Brain microvascular endothelial cell (primary cell): ENCODE results near the gene LINC00237.
A peak's percentile ranks its signal among the peaks of the same experiment; 100 is the strongest.

ENCODE experiments used
- DNase-seq: peaks from one replicate; pipeline ENCODE4 v3.0.0-alpha.2; 2020
- H3K27ac ChIP-seq: fragments of 250-450 bp; sonication (Bioruptor Pico); 2 replicates; pipeline ENCODE4 v1.5.1; 2020; ENCODE audit warnings: mild to moderate bottlenecking, moderate library complexity
- H3K27me3 ChIP-seq: fragments of 250-450 bp; sonication (Bioruptor Pico); replicated peaks from 2 replicates; pipeline ENCODE4 v1.5.1; 2020; ENCODE audit warnings: mild to moderate bottlenecking
- H3K36me3 ChIP-seq: fragments of 250-450 bp; sonication (Bioruptor Pico); replicated peaks from 2 replicates; pipeline ENCODE4 v1.5.1; 2020; ENCODE audit warnings: mild to moderate bottlenecking
- H3K4me3 ChIP-seq: 2 replicates; pipeline ENCODE4 v1.5.1; 2011; ENCODE audit warnings: low read depth, mild to moderate bottlenecking, control low read depth, low read length, moderate library complexity
- in situ Hi-C: cut with HindIII; loops from 2 replicates; pipeline ENCODE4 v1.10.0; 2017; ENCODE audit warnings: low sequenced_read_pairs, low pct_ligation_motif_present
- TF ChIP-seq, protein P1 (sequence below): IDR thresholded peaks from 2 replicates; pipeline ENCODE4 v1.5.1; 2011; ENCODE audit warnings: low read depth, mild to moderate bottlenecking, moderate library complexity, low read length, control low read depth, inconsistent platforms; ENCODE audit errors: missing control alignments

The LINC00237 gene

DNA sequence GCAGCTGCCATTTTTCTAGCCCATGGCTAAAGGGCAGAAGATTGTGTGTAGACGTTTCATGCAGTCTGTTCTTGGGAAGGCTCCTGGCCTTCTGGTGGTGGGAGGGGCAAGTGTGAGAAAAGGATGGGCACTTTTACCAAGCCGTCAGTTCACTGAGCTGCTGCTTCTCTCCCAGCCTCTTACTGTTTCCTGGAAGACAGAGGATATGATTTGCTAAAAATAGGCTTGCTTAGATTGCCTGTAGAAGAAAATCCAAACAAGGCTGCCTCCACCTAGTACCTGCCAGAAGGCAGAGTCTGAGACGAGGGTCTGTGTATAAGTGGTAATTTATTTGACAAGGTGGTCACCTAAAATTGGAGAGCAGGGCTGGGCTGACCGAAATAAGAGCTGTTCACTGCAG lies 27.2 kb upstream of the LINC00237 start:
- Histone ChIP-seq H3K27ac (no peak overlapping the region), H3K4me3 (no peak overlapping the region), H3K27me3 (no peaks in the 10 kb centered on the region), H3K36me3 (no peaks in the 10 kb centered on the region)
- TF ChIP-seq, protein P1, sequence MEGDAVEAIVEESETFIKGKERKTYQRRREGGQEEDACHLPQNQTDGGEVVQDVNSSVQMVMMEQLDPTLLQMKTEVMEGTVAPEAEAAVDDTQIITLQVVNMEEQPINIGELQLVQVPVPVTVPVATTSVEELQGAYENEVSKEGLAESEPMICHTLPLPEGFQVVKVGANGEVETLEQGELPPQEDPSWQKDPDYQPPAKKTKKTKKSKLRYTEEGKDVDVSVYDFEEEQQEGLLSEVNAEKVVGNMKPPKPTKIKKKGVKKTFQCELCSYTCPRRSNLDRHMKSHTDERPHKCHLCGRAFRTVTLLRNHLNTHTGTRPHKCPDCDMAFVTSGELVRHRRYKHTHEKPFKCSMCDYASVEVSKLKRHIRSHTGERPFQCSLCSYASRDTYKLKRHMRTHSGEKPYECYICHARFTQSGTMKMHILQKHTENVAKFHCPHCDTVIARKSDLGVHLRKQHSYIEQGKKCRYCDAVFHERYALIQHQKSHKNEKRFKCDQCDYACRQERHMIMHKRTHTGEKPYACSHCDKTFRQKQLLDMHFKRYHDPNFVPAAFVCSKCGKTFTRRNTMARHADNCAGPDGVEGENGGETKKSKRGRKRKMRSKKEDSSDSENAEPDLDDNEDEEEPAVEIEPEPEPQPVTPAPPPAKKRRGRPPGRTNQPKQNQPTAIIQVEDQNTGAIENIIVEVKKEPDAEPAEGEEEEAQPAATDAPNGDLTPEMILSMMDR, result no peak
- in situ Hi-C loops, result no loop called here
- no peak for DNase-seq

GRCh38 chr20:21129861-21130260 lies 23.7 kb upstream of the LINC00237 start:
- H3K4me3 ChIP-seq, result no peak overlapping the region
- no peak overlapping the region for H3K27ac ChIP-seq
- in situ Hi-C loops, result no loop called here
- H3K36me3 ChIP-seq, result no peaks in the 10 kb centered on the region
- DNase-seq, result no peak
- H3K27me3 ChIP-seq, result no peaks in the 10 kb centered on the region
- TF ChIP-seq, protein P1, result peak; percentile 28

GRCh38 chr20:21127201-21127981 lies 21.2 kb upstream of the LINC00237 start:
- no peak overlapping the region for H3K4me3 ChIP-seq

GRCh38 chr20:21126581-21126870 lies 20.4 kb upstream of the LINC00237 start:
- H3K27ac ChIP-seq, result no peak overlapping the region
- no peak for DNase-seq
- peak overlapping the region; percentile 82 for H3K4me3 ChIP-seq
- TF ChIP-seq, protein P1, result no peak
- in situ Hi-C loops, result no loop called here
- H3K27me3 ChIP-seq, result no peaks in the 10 kb centered on the region
- no peaks in the 10 kb centered on the region for H3K36me3 ChIP-seq

More at GRCh38 chr20:21127201-21127981, 21.2 kb upstream of the LINC00237 start:
- Histone ChIP-seq H3K27ac (no peak overlapping the region), H3K36me3 (no peaks in the 10 kb centered on the region), H3K27me3 (no peaks in the 10 kb centered on the region)
- no peak for DNase-seq
- TF ChIP-seq, protein P1, result no peak
- in situ Hi-C loops, result no loop called here

DNA sequence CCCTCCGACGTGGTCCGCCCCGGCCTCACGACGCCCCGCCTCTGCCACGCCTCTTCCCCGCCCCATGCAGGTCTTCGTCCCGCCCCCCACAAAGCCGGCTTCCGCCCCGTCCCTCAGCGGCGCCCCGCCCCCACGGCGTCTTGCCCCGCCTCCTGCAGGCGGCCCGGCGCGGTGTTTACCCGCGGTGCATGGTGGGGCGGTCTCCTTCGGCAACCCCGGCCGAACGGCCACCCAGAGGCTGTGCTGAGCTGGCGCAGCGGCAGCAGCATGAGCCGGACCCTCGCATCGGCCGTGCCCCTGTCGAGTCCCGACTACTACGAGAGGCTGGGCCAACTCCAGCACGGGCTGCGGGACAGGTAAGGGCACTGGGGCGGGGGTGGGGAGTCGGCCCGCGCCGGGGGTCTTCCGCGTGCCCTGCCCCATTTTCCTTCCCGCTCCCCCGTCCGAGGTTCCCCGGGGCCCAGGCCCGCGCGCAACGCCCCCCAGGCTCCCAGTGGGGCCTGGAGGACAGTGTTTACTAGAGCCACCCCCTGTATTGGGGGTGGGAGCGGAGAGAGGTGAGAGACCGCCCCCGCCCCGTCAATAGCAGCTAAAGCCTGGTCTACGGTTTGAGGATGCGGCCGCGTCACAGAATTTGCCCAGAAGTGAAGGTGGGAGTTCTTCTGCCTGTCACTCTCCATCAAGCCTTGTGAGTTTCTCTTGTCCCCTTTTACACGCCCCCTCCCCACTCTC lies 19.9 kb upstream of the LINC00237 start, which contains the start of gene KIZ:
Gene KIZ (plus strand): TSS at position 234 of the 732 bp plus-strand sequence. CDS start 34 bp downstream, at position 268.
- Histone ChIP-seq H3K27ac (peak within 1 kb of the TSS; percentile 51), H3K4me3 (peak within 1 kb of the TSS; percentile 82)
- in situ Hi-C loops, result no loop called here

More for the DNA sequence above, 19.9 kb upstream of the LINC00237 start, which contains the start of gene KIZ:
- peak; percentile 91 for DNase-seq
- TF ChIP-seq, protein P1, result peak; percentile 34
- no peaks in the 10 kb centered on the region for H3K27me3 ChIP-seq
- no peaks in the 10 kb centered on the region for H3K36me3 ChIP-seq
